DND-41 (cell line): ENCODE measurements around the gene F8A1.
"Not testable (repeated sequence)": the region's sequence is repeated elsewhere in the genome, so short reads cannot be mapped to it uniquely, and the experiment has no call there.

ENCODE experiments used
- ATAC-seq: fragments of 200-7000 bp; cut with Tn5 transposase; 3 replicates; pipeline ENCODE4 v1.9.1; 2021; ENCODE audit warnings: low read depth; ENCODE audit not compliant: insufficient read depth
- DNase-seq: peaks from one replicate; pipeline ENCODE4 v3.0.0-alpha.2; 2020
- H2AFZ ChIP-seq: 2 replicates; pipeline ENCODE4 v1.6.0; 2012; ENCODE audit warnings: low read depth, low read length
- H3K27ac ChIP-seq: 2 replicates; pipeline ENCODE4 v1.5.1; 2012; ENCODE audit warnings: low read length, inconsistent platforms
- H3K27me3 ChIP-seq: fragments of 200-600 bp; sonication (generic); 2 replicates; pipeline ENCODE4 v1.6.0; 2012; ENCODE audit warnings: low read length, mild to moderate bottlenecking, inconsistent platforms; ENCODE audit not compliant: insufficient read depth, poor library complexity
- H3K36me3 ChIP-seq: 2 replicates; pipeline ENCODE4 v1.5.1; 2012; ENCODE audit warnings: low read length, inconsistent platforms; ENCODE audit not compliant: insufficient read depth
- H3K4me1 ChIP-seq: 2 replicates; pipeline ENCODE4 v1.5.1; 2012; ENCODE audit warnings: mild to moderate bottlenecking, low read length; ENCODE audit not compliant: insufficient read depth
- H3K4me2 ChIP-seq: 2 replicates; pipeline ENCODE4 v1.6.0; 2012; ENCODE audit warnings: mild to moderate bottlenecking, moderate library complexity, low read length, inconsistent platforms; ENCODE audit not compliant: insufficient read depth
- H3K4me3 ChIP-seq, 2 experiments: fragments of 200-600 bp in 1 of 2; shearing (Covaris generic) in 1 of 2; 2 replicates each; pipeline ENCODE4 v1.5.1; 2012 to 2016; ENCODE audit warnings: inconsistent platforms in 2 of 2, low read length in 2 of 2, mild to moderate bottlenecking in 2 of 2, low read depth in 1 of 2, moderate library complexity in 1 of 2
- H3K79me2 ChIP-seq: 2 replicates; pipeline ENCODE4 v1.6.0; 2012; ENCODE audit warnings: low read length, inconsistent platforms; ENCODE audit not compliant: insufficient read depth
- H3K9ac ChIP-seq: 2 replicates; pipeline ENCODE4 v1.6.0; 2012; ENCODE audit warnings: low read depth, mild to moderate bottlenecking, inconsistent platforms, low read length, moderate library complexity
- H3K9me3 ChIP-seq: 2 replicates; pipeline ENCODE4 v1.5.1; 2012; ENCODE audit warnings: low read length, moderate library complexity, mild to moderate bottlenecking, inconsistent platforms; ENCODE audit not compliant: insufficient read depth, severe bottlenecking
- H4K20me1 ChIP-seq: 2 replicates; pipeline ENCODE4 v1.6.0; 2012; ENCODE audit warnings: low read length; ENCODE audit not compliant: insufficient read depth
- EZH2 ChIP-seq: IDR thresholded peaks from 3 replicates; pipeline ENCODE4 v1.6.1; 2012; ENCODE audit warnings: borderline replicate concordance, low read depth, mild to moderate bottlenecking, moderate library complexity, low read length, inconsistent platforms; ENCODE audit not compliant: severe bottlenecking
- TF ChIP-seq, protein P1 (sequence below): IDR thresholded peaks from 2 replicates; pipeline ENCODE4 v1.5.1; 2012; ENCODE audit warnings: borderline replicate concordance, low read length, moderate library complexity, mild to moderate bottlenecking; ENCODE audit not compliant: poor library complexity, severe bottlenecking; ENCODE audit errors: extremely low read depth

Gene F8A1

DNA sequence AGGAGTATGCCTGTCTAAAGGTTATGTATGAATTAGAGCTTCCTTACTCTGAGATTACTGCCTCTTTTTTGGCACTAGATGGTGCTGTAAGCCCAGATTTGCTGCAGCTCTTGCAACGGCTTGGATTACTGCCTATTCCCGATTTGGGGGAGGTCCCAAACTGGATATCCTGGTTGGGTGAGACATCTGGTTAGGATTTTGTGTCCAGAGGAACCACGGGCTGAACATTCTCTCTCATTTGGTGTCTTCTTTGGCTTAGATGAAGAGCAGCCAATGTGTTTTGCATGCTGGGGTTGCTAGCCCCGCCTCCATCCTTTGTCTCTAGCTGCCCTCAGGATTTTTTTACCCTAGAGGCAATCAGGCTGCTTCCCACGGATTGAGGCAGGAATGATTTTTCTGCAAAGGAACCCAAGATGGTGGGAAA is 31.9 kb downstream of the F8A1 start:
- H3K27ac ChIP-seq = 0 out of 2 replicates have a peak overlapping the region, but pooled peaks have one; percentile 65

DNA sequence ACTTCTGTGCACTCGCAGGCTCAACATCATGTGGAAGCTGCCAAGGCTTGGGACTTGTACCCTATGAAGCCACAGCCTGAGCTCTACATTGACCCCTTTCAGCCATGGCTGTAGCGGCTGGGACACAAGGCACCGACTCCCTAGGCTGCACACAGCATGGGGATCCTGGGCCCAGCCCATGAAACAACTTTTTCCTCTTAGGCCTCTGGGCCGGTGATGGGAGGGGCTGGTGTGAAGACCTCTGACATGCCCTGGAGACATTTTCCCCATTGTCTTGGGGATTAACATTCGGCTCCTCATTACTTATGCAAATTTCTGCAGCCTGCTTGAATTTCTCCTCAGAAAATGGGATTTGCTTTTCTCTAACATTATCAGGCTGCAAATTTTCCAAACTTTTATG is 38.6 kb downstream of the F8A1 start:
- not testable (repeated sequence) for H3K4me3 ChIP-seq, ATAC-seq, H3K79me2 ChIP-seq, H3K4me2 ChIP-seq, DNase-seq, H4K20me1 ChIP-seq, H3K27ac ChIP-seq, H3K4me1 ChIP-seq, H2AFZ ChIP-seq, H3K9me3 ChIP-seq, H3K36me3 ChIP-seq, H3K9ac ChIP-seq, H3K27me3 ChIP-seq

More for the DNA sequence above, 31.9 kb downstream of the F8A1 start:
- peak overlapping the region in 1 of 2 experiments; percentile 61; a peak in 2 of 4 replicates for H3K4me3 ChIP-seq
- H3K4me1 ChIP-seq = peaks cover 5% of the 10 kb centered on the region; the same call in 1 of the 2 replicates
- no peaks in the 10 kb centered on the region for H4K20me1 ChIP-seq
- H3K79me2 ChIP-seq = no peaks in the 10 kb centered on the region
- no peaks in the 10 kb centered on the region for H3K27me3 ChIP-seq
- peak overlapping the region; percentile 91 for H2AFZ ChIP-seq
- TF ChIP-seq EZH2 = no peak
- TF ChIP-seq, protein P1, sequence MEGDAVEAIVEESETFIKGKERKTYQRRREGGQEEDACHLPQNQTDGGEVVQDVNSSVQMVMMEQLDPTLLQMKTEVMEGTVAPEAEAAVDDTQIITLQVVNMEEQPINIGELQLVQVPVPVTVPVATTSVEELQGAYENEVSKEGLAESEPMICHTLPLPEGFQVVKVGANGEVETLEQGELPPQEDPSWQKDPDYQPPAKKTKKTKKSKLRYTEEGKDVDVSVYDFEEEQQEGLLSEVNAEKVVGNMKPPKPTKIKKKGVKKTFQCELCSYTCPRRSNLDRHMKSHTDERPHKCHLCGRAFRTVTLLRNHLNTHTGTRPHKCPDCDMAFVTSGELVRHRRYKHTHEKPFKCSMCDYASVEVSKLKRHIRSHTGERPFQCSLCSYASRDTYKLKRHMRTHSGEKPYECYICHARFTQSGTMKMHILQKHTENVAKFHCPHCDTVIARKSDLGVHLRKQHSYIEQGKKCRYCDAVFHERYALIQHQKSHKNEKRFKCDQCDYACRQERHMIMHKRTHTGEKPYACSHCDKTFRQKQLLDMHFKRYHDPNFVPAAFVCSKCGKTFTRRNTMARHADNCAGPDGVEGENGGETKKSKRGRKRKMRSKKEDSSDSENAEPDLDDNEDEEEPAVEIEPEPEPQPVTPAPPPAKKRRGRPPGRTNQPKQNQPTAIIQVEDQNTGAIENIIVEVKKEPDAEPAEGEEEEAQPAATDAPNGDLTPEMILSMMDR = peak; percentile 82
- H3K36me3 ChIP-seq = no peaks in the 10 kb centered on the region
- ATAC-seq (peak; percentile 90), DNase-seq (peak; percentile 45)
- peak overlapping the region; percentile 76 for H3K4me2 ChIP-seq
- peak overlapping the region; percentile 49 for H3K9ac ChIP-seq
- no peaks in the 10 kb centered on the region for H3K9me3 ChIP-seq
